Neural cell (in vitro differentiated cells): ENCODE results near the gene PKM. TPM values are rescaled to one million over a fixed set of nuclear protein-coding genes. Genes with fewer than 3 reads are reported as not detected.

Source experiments
- H2AFZ ChIP-seq: fragments of 200-600, 300-800 bp; sonication (generic), shearing (Covaris generic); 2 replicates; pipeline ENCODE4 v1.6.0; 2014; ENCODE audit warnings: low read depth, mild to moderate bottlenecking, antibody characterized with exemption, low read length, moderate library complexity
- H3F3A ChIP-seq: fragments of 200-600 bp; shearing (Covaris generic); 2 replicates; pipeline ENCODE4 v1.6.1; 2016; ENCODE audit warnings: mild to moderate bottlenecking, moderate library complexity, mixed read lengths, antibody characterized with exemption, low read length; ENCODE audit not compliant: insufficient read depth, poor library complexity, severe bottlenecking
- H3K27ac ChIP-seq: fragments of 200-600, 300-800 bp; sonication (generic), shearing (Covaris generic); 2 replicates; pipeline ENCODE4 v1.5.1; 2014; ENCODE audit warnings: mild to moderate bottlenecking, low read length, moderate library complexity
- H3K27me3 ChIP-seq: fragments of 300-800, 200-600 bp; sonication (generic), shearing (Covaris generic); 2 replicates; pipeline ENCODE4 v1.6.0; 2014; ENCODE audit warnings: mild to moderate bottlenecking, low read depth, low read length, moderate library complexity; ENCODE audit not compliant: insufficient read depth
- H3K36me3 ChIP-seq: fragments of 300-800, 200-600 bp; sonication (generic), shearing (Covaris generic); 2 replicates; pipeline ENCODE4 v1.5.1; 2014; ENCODE audit warnings: mild to moderate bottlenecking, antibody characterized with exemption, low read length, moderate library complexity; ENCODE audit not compliant: insufficient read depth
- H3K4me2 ChIP-seq: fragments of 300-800, 200-600 bp; sonication (generic), shearing (Covaris generic); 2 replicates; pipeline ENCODE4 v1.6.0; 2014; ENCODE audit warnings: mild to moderate bottlenecking, low read length
- H3K4me3 ChIP-seq: fragments of 300-800, 200-600 bp; sonication (generic), shearing (Covaris generic); 2 replicates; pipeline ENCODE4 v1.5.1; 2014; ENCODE audit warnings: mild to moderate bottlenecking, low read length, moderate library complexity
- H3K79me2 ChIP-seq: fragments of 200-600 bp; shearing (Covaris generic); replicated peaks from 2 replicates; pipeline ENCODE4 v1.6.0; 2014; ENCODE audit warnings: mild to moderate bottlenecking, low read length, moderate library complexity; ENCODE audit not compliant: insufficient read depth
- H3K9ac ChIP-seq: fragments of 300-800, 200-600 bp; sonication (generic), shearing (Covaris generic); 2 replicates; pipeline ENCODE4 v1.6.1; 2016; ENCODE audit warnings: mild to moderate bottlenecking, low read length, mixed read lengths
- H3K9me2 ChIP-seq: fragments of 200-600 bp; shearing (Covaris generic); 2 replicates; pipeline ENCODE4 v1.6.1; 2016; ENCODE audit warnings: mild to moderate bottlenecking, low read length, mixed read lengths; ENCODE audit not compliant: insufficient read depth
- H3K9me3 ChIP-seq: fragments of 200-600, 300-800 bp; sonication (generic), shearing (Covaris generic); 2 replicates; pipeline ENCODE4 v1.6.1; 2016; ENCODE audit warnings: mild to moderate bottlenecking, mixed run types, low read length, moderate library complexity, mixed read lengths
- H4K20me1 ChIP-seq: fragments of 200-600 bp; shearing (Covaris generic); 2 replicates; pipeline ENCODE4 v1.6.1; 2016; ENCODE audit warnings: mild to moderate bottlenecking, mixed run types; ENCODE audit not compliant: insufficient read depth
- CTCF ChIP-seq: fragments of 450-650 bp; IDR thresholded peaks from 2 replicates; pipeline ENCODE4 v1.5.1; 2014; ENCODE audit warnings: antibody characterized with exemption, mild to moderate bottlenecking, moderate library complexity; ENCODE audit not compliant: poor library complexity, severe bottlenecking
- EP300 ChIP-seq: fragments of 450-650 bp; conservative IDR thresholded peaks from 2 replicates; pipeline ENCODE4 v1.6.1; 2014; ENCODE audit warnings: antibody characterized with exemption, mild to moderate bottlenecking, moderate library complexity; ENCODE audit not compliant: poor library complexity, severe bottlenecking
- EZH2 ChIP-seq: fragments of 200-600, 300-800 bp; shearing (Covaris generic), sonication (generic); IDR thresholded peaks from 2 replicates; pipeline ENCODE4 v1.6.1; 2014; ENCODE audit warnings: antibody characterized with exemption, low read length, borderline replicate concordance, mild to moderate bottlenecking; ENCODE audit not compliant: insufficient read depth, poor library complexity, severe bottlenecking
- MXI1 ChIP-seq: fragments of 450-650 bp; conservative IDR thresholded peaks from 2 replicates; pipeline ENCODE4 v1.6.1; 2014; ENCODE audit warnings: antibody characterized with exemption, mild to moderate bottlenecking; ENCODE audit not compliant: poor library complexity, severe bottlenecking
- POLR2AphosphoS5 ChIP-seq: IDR thresholded peaks from 2 replicates; pipeline ENCODE4 v1.6.1; 2012
- RAD21 ChIP-seq: fragments of 450-650 bp; conservative IDR thresholded peaks from 2 replicates; pipeline ENCODE4 v1.6.1; 2014; ENCODE audit warnings: antibody characterized with exemption, mild to moderate bottlenecking, moderate library complexity
- REST ChIP-seq: IDR thresholded peaks from 2 replicates; pipeline ENCODE4 v1.6.1; 2012; ENCODE audit warnings: borderline replicate concordance
- SMC3 ChIP-seq: fragments of 450-650 bp; conservative IDR thresholded peaks from 2 replicates; pipeline ENCODE4 v1.6.1; 2014; ENCODE audit warnings: antibody characterized with exemption, mild to moderate bottlenecking, moderate library complexity; ENCODE audit not compliant: poor library complexity
- TAF1 ChIP-seq: IDR thresholded peaks from 2 replicates; pipeline ENCODE4 v1.6.1; 2012; ENCODE audit warnings: low read depth
- polyA plus RNA-seq: library from polyadenylated mRNA; depleted of rRNA; stranded (reverse); fragments of >200 nt; gene quantifications from 2 replicates; pipeline ENCODE4 v1.2.3, GENCODE V29; 2014

PKM gene
- polyA plus RNA-seq, 1 donor from 2014 or later = 361 TPM

GRCh38 chr15:72195101-72195511 lies 35.9 kb downstream of the PKM start:
- H3F3A ChIP-seq = no peaks in the 10 kb centered on the region

GRCh38 chr15:72193836-72194396 lies 37.1 kb downstream of the PKM start:
- H3K9me3 ChIP-seq = no peaks in the 10 kb centered on the region
- H3K36me3 ChIP-seq = no peaks in the 10 kb centered on the region
- no peak overlapping the region for H3K9ac ChIP-seq
- no peak overlapping the region for H3K4me3 ChIP-seq
- no peak overlapping the region for H2AFZ ChIP-seq
- H3F3A ChIP-seq = no peaks in the 10 kb centered on the region
- no peak overlapping the region for H3K4me2 ChIP-seq
- no peaks in the 10 kb centered on the region for H3K79me2 ChIP-seq
- no peaks in the 10 kb centered on the region for H3K9me2 ChIP-seq
- H3K27me3 ChIP-seq = peaks cover 30% of the 10 kb centered on the region
- no peak overlapping the region for H3K27ac ChIP-seq
- no peaks in the 10 kb centered on the region for H4K20me1 ChIP-seq
- no peak for TF ChIP-seq CTCF
- TF ChIP-seq SMC3 = no peak
- TF ChIP-seq POLR2AphosphoS5 = no peak
- no peak for TF ChIP-seq MXI1
- TF ChIP-seq TAF1 = no peak
- no peak for TF ChIP-seq REST
- no peak for TF ChIP-seq RAD21

More at GRCh38 chr15:72195101-72195511, 35.9 kb downstream of the PKM start:
- no peaks in the 10 kb centered on the region for H3K9me3 ChIP-seq
- H3K9me2 ChIP-seq = no peaks in the 10 kb centered on the region
- H3K79me2 ChIP-seq = no peaks in the 10 kb centered on the region
- H3K4me3 ChIP-seq = no peak overlapping the region
- H3K36me3 ChIP-seq = no peaks in the 10 kb centered on the region
- TF ChIP-seq TAF1 (no peak), EP300 (no peak), POLR2AphosphoS5 (no peak), EZH2 (no peak), MXI1 (no peak), CTCF (no peak), RAD21 (no peak), SMC3 (no peak), REST (no peak)
- no peak overlapping the region for H2AFZ ChIP-seq
- no peak overlapping the region for H3K27ac ChIP-seq
- no peak overlapping the region for H3K4me2 ChIP-seq
- peaks cover 30% of the 10 kb centered on the region for H3K27me3 ChIP-seq
- H4K20me1 ChIP-seq = no peaks in the 10 kb centered on the region
- no peak overlapping the region for H3K9ac ChIP-seq
